ENCODE data around the gene OPRD1. TPM values are rescaled to one million over a fixed set of nuclear protein-coding genes. Genes with fewer than 3 reads are reported as not detected.

Gene OPRD1
- total and polyA plus RNA-seq, 4 donors: 0.01 TPM; not detected in 3

DNA sequence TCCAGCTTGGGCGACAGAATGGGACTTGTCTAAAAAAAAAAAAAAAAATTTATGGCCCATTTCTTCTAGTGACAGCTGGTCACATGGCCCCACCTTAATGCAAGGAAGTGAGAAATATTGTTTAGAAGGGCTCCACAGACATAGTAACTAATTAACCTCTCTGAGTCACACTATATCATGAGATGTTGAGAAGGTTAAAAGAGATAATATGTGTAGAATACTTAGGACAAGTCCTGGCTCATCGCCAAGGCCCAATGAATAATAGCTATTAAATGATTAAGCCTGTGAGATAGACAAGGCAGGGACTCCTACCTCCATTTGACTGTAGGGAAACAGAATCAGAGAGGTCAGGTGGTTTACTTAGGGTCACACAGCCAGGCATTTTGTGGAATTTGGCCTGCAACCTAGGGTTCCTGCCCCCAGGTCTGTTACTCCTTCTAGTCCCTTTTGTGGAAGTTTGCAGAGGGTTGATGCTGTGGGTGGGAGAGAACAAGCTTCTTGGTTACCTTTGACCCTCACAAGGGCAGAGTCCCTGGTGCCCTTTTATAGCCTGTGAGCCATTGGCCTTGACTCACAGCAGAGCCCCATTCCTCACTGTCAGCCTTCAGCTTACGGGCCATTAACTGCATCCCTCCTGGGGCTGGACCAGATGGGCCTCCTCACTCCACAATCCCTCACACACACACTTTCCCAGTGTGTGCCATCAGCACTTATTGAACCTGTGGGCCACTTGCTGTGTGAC is 48.5 kb downstream of the OPRD1 start:
- DNase-seq (ENCODE audit: low spot score): no peak
- H3K27ac ChIP-seq (ENCODE audit: low read depth in 1 of 2, low read length in 2 of 2): no peak overlapping the region
- H3K27me3 ChIP-seq (ENCODE audit: control insufficient read depth in 4 of 4, insufficient read depth in 4 of 4, low read length in 3 of 4): no peaks in the 10 kb centered on the region
- no peaks in the 10 kb centered on the region for H3K4me1 ChIP-seq (ENCODE audit: control insufficient read depth in 4 of 4, insufficient read depth in 4 of 4, low read length in 3 of 4)
- no peak overlapping the region for H3K9ac ChIP-seq (ENCODE audit: low read depth in 1 of 2, low read length in 2 of 2)
- WGBS: 78% methylated on average over 3 of the region's 3 CpGs
- no peaks in the 10 kb centered on the region for H3K36me3 ChIP-seq (ENCODE audit: control insufficient read depth in 4 of 4, insufficient read depth in 3 of 4, low read depth in 1 of 4, low read length in 3 of 4)
- H3K4me3 ChIP-seq (ENCODE audit: low read depth in 1 of 3, low read length in 3 of 3): no peak overlapping the region
- no peaks in the 10 kb centered on the region for H3K9me3 ChIP-seq (ENCODE audit: control insufficient read depth in 4 of 4, low read length in 3 of 4)
- TF ChIP-seq, protein P1, sequence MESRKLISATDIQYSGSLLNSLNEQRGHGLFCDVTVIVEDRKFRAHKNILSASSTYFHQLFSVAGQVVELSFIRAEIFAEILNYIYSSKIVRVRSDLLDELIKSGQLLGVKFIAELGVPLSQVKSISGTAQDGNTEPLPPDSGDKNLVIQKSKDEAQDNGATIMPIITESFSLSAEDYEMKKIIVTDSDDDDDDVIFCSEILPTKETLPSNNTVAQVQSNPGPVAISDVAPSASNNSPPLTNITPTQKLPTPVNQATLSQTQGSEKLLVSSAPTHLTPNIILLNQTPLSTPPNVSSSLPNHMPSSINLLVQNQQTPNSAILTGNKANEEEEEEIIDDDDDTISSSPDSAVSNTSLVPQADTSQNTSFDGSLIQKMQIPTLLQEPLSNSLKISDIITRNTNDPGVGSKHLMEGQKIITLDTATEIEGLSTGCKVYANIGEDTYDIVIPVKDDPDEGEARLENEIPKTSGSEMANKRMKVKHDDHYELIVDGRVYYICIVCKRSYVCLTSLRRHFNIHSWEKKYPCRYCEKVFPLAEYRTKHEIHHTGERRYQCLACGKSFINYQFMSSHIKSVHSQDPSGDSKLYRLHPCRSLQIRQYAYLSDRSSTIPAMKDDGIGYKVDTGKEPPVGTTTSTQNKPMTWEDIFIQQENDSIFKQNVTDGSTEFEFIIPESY (IDR thresholded peaks at IDR 0.05): no peak
- no peak for TF ChIP-seq RAD21 (IDR thresholded peaks at IDR 0.05)
- TF ChIP-seq, protein P2, sequence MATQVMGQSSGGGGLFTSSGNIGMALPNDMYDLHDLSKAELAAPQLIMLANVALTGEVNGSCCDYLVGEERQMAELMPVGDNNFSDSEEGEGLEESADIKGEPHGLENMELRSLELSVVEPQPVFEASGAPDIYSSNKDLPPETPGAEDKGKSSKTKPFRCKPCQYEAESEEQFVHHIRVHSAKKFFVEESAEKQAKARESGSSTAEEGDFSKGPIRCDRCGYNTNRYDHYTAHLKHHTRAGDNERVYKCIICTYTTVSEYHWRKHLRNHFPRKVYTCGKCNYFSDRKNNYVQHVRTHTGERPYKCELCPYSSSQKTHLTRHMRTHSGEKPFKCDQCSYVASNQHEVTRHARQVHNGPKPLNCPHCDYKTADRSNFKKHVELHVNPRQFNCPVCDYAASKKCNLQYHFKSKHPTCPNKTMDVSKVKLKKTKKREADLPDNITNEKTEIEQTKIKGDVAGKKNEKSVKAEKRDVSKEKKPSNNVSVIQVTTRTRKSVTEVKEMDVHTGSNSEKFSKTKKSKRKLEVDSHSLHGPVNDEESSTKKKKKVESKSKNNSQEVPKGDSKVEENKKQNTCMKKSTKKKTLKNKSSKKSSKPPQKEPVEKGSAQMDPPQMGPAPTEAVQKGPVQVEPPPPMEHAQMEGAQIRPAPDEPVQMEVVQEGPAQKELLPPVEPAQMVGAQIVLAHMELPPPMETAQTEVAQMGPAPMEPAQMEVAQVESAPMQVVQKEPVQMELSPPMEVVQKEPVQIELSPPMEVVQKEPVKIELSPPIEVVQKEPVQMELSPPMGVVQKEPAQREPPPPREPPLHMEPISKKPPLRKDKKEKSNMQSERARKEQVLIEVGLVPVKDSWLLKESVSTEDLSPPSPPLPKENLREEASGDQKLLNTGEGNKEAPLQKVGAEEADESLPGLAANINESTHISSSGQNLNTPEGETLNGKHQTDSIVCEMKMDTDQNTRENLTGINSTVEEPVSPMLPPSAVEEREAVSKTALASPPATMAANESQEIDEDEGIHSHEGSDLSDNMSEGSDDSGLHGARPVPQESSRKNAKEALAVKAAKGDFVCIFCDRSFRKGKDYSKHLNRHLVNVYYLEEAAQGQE (IDR thresholded peaks at IDR 0.05): no peak

DNA sequence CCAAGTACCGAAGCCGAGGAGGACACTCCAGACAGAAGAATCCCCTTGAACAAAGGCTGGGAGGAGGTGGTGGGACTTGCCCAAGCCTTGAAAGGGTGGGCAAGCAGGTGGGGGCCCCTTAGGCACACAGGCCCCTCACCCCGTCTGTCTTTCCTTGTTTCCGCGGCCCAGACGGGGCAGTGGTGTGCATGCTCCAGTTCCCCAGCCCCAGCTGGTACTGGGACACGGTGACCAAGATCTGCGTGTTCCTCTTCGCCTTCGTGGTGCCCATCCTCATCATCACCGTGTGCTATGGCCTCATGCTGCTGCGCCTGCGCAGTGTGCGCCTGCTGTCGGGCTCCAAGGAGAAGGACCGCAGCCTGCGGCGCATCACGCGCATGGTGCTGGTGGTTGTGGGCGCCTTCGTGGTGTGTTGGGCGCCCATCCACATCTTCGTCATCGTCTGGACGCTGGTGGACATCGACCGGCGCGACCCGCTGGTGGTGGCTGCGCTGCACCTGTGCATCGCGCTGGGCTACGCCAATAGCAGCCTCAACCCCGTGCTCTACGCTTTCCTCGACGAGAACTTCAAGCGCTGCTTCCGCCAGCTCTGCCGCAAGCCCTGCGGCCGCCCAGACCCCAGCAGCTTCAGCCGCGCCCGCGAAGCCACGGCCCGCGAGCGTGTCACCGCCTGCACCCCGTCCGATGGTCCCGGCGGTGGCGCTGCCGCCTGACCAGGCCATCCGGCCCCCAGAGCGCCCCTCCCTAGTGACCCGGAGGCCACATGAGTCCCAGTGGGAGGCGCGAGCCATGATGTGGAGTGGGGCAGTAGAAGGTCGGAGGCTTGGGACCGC is 50.8 kb downstream of the OPRD1 start:
- no peaks in the 10 kb centered on the region for H3K36me3 ChIP-seq (ENCODE audit: control insufficient read depth in 4 of 4, insufficient read depth in 3 of 4, low read depth in 1 of 4, low read length in 3 of 4)
- no peak overlapping the region for H3K9ac ChIP-seq (ENCODE audit: low read depth in 1 of 2, low read length in 2 of 2)
- no peak overlapping the region for H3K27ac ChIP-seq (ENCODE audit: low read depth in 1 of 2, low read length in 2 of 2)
- WGBS: 83% methylated on average over 66 of the region's 66 CpGs
- no peaks in the 10 kb centered on the region for H3K9me3 ChIP-seq (ENCODE audit: control insufficient read depth in 4 of 4, low read length in 3 of 4)
- TF ChIP-seq JUND (IDR thresholded peaks at IDR 0.05) (no peak), RAD21 (IDR thresholded peaks at IDR 0.05) (no peak), YY1 (IDR thresholded peaks at IDR 0.05) (no peak), HNF4G (IDR thresholded peaks at IDR 0.05) (no peak), HNF4A (conservative IDR thresholded peaks at IDR 0.05) (no peak), NR2F2 (IDR thresholded peaks at IDR 0.05) (no peak), FOXA2 (IDR thresholded peaks at IDR 0.05) (no peak), MAX (IDR thresholded peaks at IDR 0.05) (no peak), TAF1 (conservative IDR thresholded peaks at IDR 0.05) (no peak), EGR1 (IDR thresholded peaks at IDR 0.05; ENCODE audit: low read depth in 2 of 2) (no peak), GABPA (IDR thresholded peaks at IDR 0.05 in 1 of 2, conservative IDR thresholded peaks at IDR 0.05 in 1 of 2) (no peak)
- TF ChIP-seq, protein P1 (IDR thresholded peaks at IDR 0.05): no peak
- TF ChIP-seq, protein P2 (IDR thresholded peaks at IDR 0.05): no peak
- no peak for DNase-seq (ENCODE audit: low spot score)
- H3K4me3 ChIP-seq (ENCODE audit: low read depth in 1 of 3, low read length in 3 of 3): no peak overlapping the region
- no peaks in the 10 kb centered on the region for H3K27me3 ChIP-seq (ENCODE audit: control insufficient read depth in 4 of 4, insufficient read depth in 4 of 4, low read length in 3 of 4)
- no peaks in the 10 kb centered on the region for H3K4me1 ChIP-seq (ENCODE audit: control insufficient read depth in 4 of 4, insufficient read depth in 4 of 4, low read length in 3 of 4)
